K562 (cell line): ENCODE measurements around the gene SLC10A3.

Source experiments
- CTCF ChIP-seq, 3 experiments: IDR thresholded peaks in 2 of 3; conservative IDR thresholded peaks in 1 of 3; 2 replicates each; pipeline ENCODE4 v1.5.1; 2011 to 2012; ENCODE audit warnings: low read length in 3 of 3, mild to moderate bottlenecking in 3 of 3, control low read depth in 2 of 3, improper control_type of control experiment in 1 of 3, inconsistent platforms in 1 of 3, low read depth in 1 of 3, mixed read lengths in 1 of 3, moderate library complexity in 1 of 3; ENCODE audit not compliant: insufficient read depth in 2 of 3
- IRF2 ChIP-seq: sonication (generic); formaldehyde crosslinking; IDR thresholded peaks from 2 replicates; pipeline ENCODE4 v1.8.1; 2022; ENCODE audit warnings: mild to moderate bottlenecking, missing genetic modification reagents
- POLR2A ChIP-seq: fragments of 450-650 bp; conservative IDR thresholded peaks from 2 replicates; pipeline ENCODE4 v1.6.1; 2016
- SRSF9 ChIP-seq: fragments of 200-400 bp; formaldehyde crosslinking; IDR thresholded peaks from 2 replicates; pipeline ENCODE4 v1.6.1; 2017; ENCODE audit warnings: low read depth, low read length, borderline replicate concordance
- YY1 ChIP-seq, 3 experiments: IDR thresholded peaks; 2 replicates each; pipeline ENCODE4 v1.6.1; 2011; ENCODE audit warnings: low read length in 2 of 3, mild to moderate bottlenecking in 2 of 3, moderate library complexity in 2 of 3, borderline replicate concordance in 1 of 3, control low read depth in 1 of 3, low read depth in 1 of 3; ENCODE audit not compliant: insufficient read depth in 3 of 3, insufficient replicate concordance in 2 of 3, control insufficient read depth in 1 of 3, insufficient read length in 1 of 3; ENCODE audit errors: extremely low read depth in 1 of 3
- ZNF175 ChIP-seq: fragments of 200-800 bp; sonication (Bioruptor generic); IDR thresholded peaks from 2 replicates; pipeline ENCODE4 v1.6.1; 2016; ENCODE audit warnings: low read depth, mild to moderate bottlenecking, missing genetic modification characterization, missing compliant biosample characterization
- TF ChIP-seq, protein P1 (sequence below): sonication (generic); formaldehyde crosslinking; IDR thresholded peaks from 2 replicates; pipeline ENCODE4 v1.8.0; 2022; ENCODE audit warnings: missing genetic modification reagents, mild to moderate bottlenecking, borderline replicate concordance
- TF ChIP-seq, protein P2 (sequence below): sonication (generic); formaldehyde crosslinking; IDR thresholded peaks from 2 replicates; pipeline ENCODE4 v1.9.0; 2022; ENCODE audit warnings: mild to moderate bottlenecking, missing genetic modification reagents

GRCh38 chrX:154466907-154467306 lies 23.5 kb downstream of the SLC10A3 start:
- TF ChIP-seq IRF2 (CRISPR knock-in tag): no peak
- TF ChIP-seq YY1 (IDR thresholded peaks at IDR 0.05; ENCODE audit: borderline replicate concordance in 1 of 3, control insufficient read depth in 1 of 3, extremely low read depth in 1 of 3, insufficient read depth in 3 of 3, insufficient read length in 1 of 3, insufficient replicate concordance in 2 of 3, low read depth in 1 of 3, low read length in 2 of 3): no peak
- TF ChIP-seq, protein P1, sequence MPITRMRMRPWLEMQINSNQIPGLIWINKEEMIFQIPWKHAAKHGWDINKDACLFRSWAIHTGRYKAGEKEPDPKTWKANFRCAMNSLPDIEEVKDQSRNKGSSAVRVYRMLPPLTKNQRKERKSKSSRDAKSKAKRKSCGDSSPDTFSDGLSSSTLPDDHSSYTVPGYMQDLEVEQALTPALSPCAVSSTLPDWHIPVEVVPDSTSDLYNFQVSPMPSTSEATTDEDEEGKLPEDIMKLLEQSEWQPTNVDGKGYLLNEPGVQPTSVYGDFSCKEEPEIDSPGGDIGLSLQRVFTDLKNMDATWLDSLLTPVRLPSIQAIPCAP (CRISPR knock-in tag): no peak
- TF ChIP-seq POLR2A: no peak
- TF ChIP-seq, protein P2, sequence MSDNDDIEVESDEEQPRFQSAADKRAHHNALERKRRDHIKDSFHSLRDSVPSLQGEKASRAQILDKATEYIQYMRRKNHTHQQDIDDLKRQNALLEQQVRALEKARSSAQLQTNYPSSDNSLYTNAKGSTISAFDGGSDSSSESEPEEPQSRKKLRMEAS (CRISPR knock-in tag): no peak
- TF ChIP-seq SRSF9: no peak
- no peak for TF ChIP-seq CTCF (IDR thresholded peaks at IDR 0.05 in 2 of 3, conservative IDR thresholded peaks at IDR 0.05 in 1 of 3; ENCODE audit: insufficient read depth in 2 of 3, low read depth in 1 of 3, low read length in 3 of 3)
- no peak for TF ChIP-seq ZNF175
